ENCODE measurements around the gene TCEAL3. TPM values are rescaled to one million over a fixed set of nuclear protein-coding genes. Genes with fewer than 3 reads are reported as not detected.

The TCEAL3 gene
- total RNA-seq, 2 experiments from 2014 or later: 5.0 to 5.8 TPM

- intact Hi-C loops (cut with DNase I, micrococcal nuclease): loop anchor here (5.0 to 10.0 kb wide), 3 partner anchors 37 to 55 kb away; partner anchors contain the start of gene MORF4L2 (in 1 of the 2)
- no peaks in the 10 kb centered on the region for H3K27me3 Mint-ChIP-seq
Measured at GRCh38 chrX:103629318-103630170, 21.8 kb downstream of the TCEAL3 start.

GRCh38 chrX:103630171-103630511 is 22.4 kb downstream of the TCEAL3 start:
- intact Hi-C loops (cut with DNase I, micrococcal nuclease): loop anchor here in 1 of 2 experiments (5.0 kb wide), 1 partner anchor 38 kb away; no protein-coding TSS in a partner anchor
- Mint-ChIP-seq H3K27me3 (no peaks in the 10 kb centered on the region), H3K27ac (peak overlapping the region; percentile 65), H3K4me1 (ENCODE audit: low read depth) (peaks cover 27% of the 10 kb centered on the region), H3K9me3 (no peaks in the 10 kb centered on the region), H3K36me3 (ENCODE audit: low read depth) (no peaks in the 10 kb centered on the region), H3K4me3 (peak overlapping the region; percentile 94)
- DNase-seq: no peak
- Histone ChIP-seq H3K36me3 (ENCODE audit: insufficient read depth, low read length) (no peaks in the 10 kb centered on the region), H3K4me3 (ENCODE audit: low read length) (peak overlapping the region; percentile 84), H3K4me1 (ENCODE audit: insufficient read depth, low read length) (peaks cover 9% of the 10 kb centered on the region), H3K27me3 (ENCODE audit: control insufficient read depth in 1 of 2, insufficient read depth in 2 of 2, low read length in 2 of 2) (no peaks in the 10 kb centered on the region), H3K9me3 (ENCODE audit: control insufficient read depth in 1 of 2, insufficient read depth in 1 of 2, low read length in 2 of 2) (no peaks in the 10 kb centered on the region), H3K27ac (ENCODE audit: low read depth in 1 of 2, low read length in 2 of 2) (no peak overlapping the region)
- ATAC-seq (ENCODE audit: poor library complexity): no peak
- CTCF ChIA-PET: no interaction called here
- POLR2A ChIA-PET: no interaction called here
- no peak for TF ChIP-seq CTCF (IDR thresholded peaks at IDR 0.05)

More at GRCh38 chrX:103629318-103630170, 21.8 kb downstream of the TCEAL3 start:
- H3K36me3 Mint-ChIP-seq (ENCODE audit: low read depth): no peaks in the 10 kb centered on the region
- H3K4me3 ChIP-seq (ENCODE audit: low read length): peak overlapping the region; percentile 84
- H3K9me3 Mint-ChIP-seq: no peaks in the 10 kb centered on the region
- peaks cover 9% of the 10 kb centered on the region for H3K4me1 ChIP-seq (ENCODE audit: insufficient read depth, low read length)
- TF ChIP-seq CTCF (IDR thresholded peaks at IDR 0.05): no peak
- ChIA-PET POLR2A (no interaction called here), CTCF (no interaction called here)
- H3K4me1 Mint-ChIP-seq (ENCODE audit: low read depth): peaks cover 27% of the 10 kb centered on the region
- DNase-seq (peak in 5 of 14 experiments; percentile 9 to 45 (median 26)), ATAC-seq (ENCODE audit: poor library complexity) (peak; percentile 59)
- H3K27me3 ChIP-seq (ENCODE audit: control insufficient read depth in 1 of 2, insufficient read depth in 2 of 2, low read length in 2 of 2): no peaks in the 10 kb centered on the region
- no peak overlapping the region for H3K27ac ChIP-seq (ENCODE audit: low read depth in 1 of 2, low read length in 2 of 2)
- H3K4me3 Mint-ChIP-seq: peak overlapping the region; percentile 94
- H3K27ac Mint-ChIP-seq: peak overlapping the region; percentile 65
- H3K9me3 ChIP-seq (ENCODE audit: control insufficient read depth in 1 of 2, insufficient read depth in 1 of 2, low read length in 2 of 2): no peaks in the 10 kb centered on the region
- H3K36me3 ChIP-seq (ENCODE audit: insufficient read depth, low read length): no peaks in the 10 kb centered on the region

GRCh38 chrX:103631145-103631544 is 23.4 kb downstream of the TCEAL3 start:
- Histone ChIP-seq H3K4me3 (ENCODE audit: low read length) (no peak overlapping the region), H3K9me3 (ENCODE audit: control insufficient read depth in 1 of 2, insufficient read depth in 1 of 2, low read length in 2 of 2) (no peaks in the 10 kb centered on the region), H3K4me1 (ENCODE audit: insufficient read depth, low read length) (peaks cover 9% of the 10 kb centered on the region), H3K27ac (ENCODE audit: low read depth in 1 of 2, low read length in 2 of 2) (no peak overlapping the region), H3K27me3 (ENCODE audit: control insufficient read depth in 1 of 2, insufficient read depth in 2 of 2, low read length in 2 of 2) (no peaks in the 10 kb centered on the region), H3K36me3 (ENCODE audit: insufficient read depth, low read length) (no peaks in the 10 kb centered on the region)
- Mint-ChIP-seq H3K9me3 (no peaks in the 10 kb centered on the region), H3K36me3 (ENCODE audit: low read depth) (no peaks in the 10 kb centered on the region), H3K4me1 (ENCODE audit: low read depth) (peaks cover 27% of the 10 kb centered on the region), H3K27me3 (no peaks in the 10 kb centered on the region), H3K4me3 (peak overlapping the region; percentile 15), H3K27ac (no peak overlapping the region)
- ATAC-seq (ENCODE audit: poor library complexity): no peak
- no peak for DNase-seq
- no peak for TF ChIP-seq CTCF (IDR thresholded peaks at IDR 0.05)
- intact Hi-C loops (cut with DNase I, micrococcal nuclease): loop anchor here in 1 of 2 experiments (5.0 kb wide), 1 partner anchor 39 kb away; no protein-coding TSS in a partner anchor
- CTCF ChIA-PET: no interaction called here
- POLR2A ChIA-PET: no interaction called here
